GM10266 (cell line): ENCODE results near the gene SPAG16.

Experiments used
- DNase-seq: peaks from one replicate; pipeline ENCODE4 v3.0.0; 2012; ENCODE audit errors: extremely low spot score
- TF ChIP-seq, protein P1 (sequence below): IDR thresholded peaks from 2 replicates; pipeline ENCODE4 v1.5.1; 2012; ENCODE audit warnings: mild to moderate bottlenecking, low read depth; ENCODE audit not compliant: control insufficient read depth, insufficient read depth; ENCODE audit errors: missing control alignments

SPAG16 gene

GRCh38 chr2:213551526-213551925, 267.3 kb downstream of the SPAG16 start:
- DNase-seq, result no peak

DNA sequence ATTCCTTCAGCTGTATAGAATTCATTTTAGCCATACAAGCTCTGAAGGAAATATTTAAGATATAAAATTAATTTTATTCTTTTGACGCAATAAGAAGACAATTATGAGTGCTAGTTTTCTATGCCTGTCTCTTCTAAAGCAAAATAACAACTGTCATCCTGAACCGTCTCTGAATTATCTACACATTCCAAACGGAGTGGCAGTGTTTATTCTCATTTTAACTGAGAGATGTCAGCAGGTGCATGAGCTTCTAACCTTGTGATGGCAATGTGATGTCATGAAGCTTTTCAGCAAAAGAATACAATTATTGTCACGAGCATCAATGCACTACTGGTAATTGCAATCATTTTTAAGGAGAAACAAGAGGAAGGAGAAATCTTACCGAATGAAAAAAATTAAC, 274.8 kb downstream of the SPAG16 start:
- no peak for DNase-seq

More at GRCh38 chr2:213551526-213551925, 267.3 kb downstream of the SPAG16 start:
- TF ChIP-seq, protein P1, sequence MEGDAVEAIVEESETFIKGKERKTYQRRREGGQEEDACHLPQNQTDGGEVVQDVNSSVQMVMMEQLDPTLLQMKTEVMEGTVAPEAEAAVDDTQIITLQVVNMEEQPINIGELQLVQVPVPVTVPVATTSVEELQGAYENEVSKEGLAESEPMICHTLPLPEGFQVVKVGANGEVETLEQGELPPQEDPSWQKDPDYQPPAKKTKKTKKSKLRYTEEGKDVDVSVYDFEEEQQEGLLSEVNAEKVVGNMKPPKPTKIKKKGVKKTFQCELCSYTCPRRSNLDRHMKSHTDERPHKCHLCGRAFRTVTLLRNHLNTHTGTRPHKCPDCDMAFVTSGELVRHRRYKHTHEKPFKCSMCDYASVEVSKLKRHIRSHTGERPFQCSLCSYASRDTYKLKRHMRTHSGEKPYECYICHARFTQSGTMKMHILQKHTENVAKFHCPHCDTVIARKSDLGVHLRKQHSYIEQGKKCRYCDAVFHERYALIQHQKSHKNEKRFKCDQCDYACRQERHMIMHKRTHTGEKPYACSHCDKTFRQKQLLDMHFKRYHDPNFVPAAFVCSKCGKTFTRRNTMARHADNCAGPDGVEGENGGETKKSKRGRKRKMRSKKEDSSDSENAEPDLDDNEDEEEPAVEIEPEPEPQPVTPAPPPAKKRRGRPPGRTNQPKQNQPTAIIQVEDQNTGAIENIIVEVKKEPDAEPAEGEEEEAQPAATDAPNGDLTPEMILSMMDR, result no peak

GRCh38 chr2:213561759-213562158, 277.5 kb downstream of the SPAG16 start:
- DNase-seq, result no peak
- TF ChIP-seq, protein P1, result no peak

More for the DNA sequence above, 274.8 kb downstream of the SPAG16 start:
- TF ChIP-seq, protein P1, result no peak

DNA sequence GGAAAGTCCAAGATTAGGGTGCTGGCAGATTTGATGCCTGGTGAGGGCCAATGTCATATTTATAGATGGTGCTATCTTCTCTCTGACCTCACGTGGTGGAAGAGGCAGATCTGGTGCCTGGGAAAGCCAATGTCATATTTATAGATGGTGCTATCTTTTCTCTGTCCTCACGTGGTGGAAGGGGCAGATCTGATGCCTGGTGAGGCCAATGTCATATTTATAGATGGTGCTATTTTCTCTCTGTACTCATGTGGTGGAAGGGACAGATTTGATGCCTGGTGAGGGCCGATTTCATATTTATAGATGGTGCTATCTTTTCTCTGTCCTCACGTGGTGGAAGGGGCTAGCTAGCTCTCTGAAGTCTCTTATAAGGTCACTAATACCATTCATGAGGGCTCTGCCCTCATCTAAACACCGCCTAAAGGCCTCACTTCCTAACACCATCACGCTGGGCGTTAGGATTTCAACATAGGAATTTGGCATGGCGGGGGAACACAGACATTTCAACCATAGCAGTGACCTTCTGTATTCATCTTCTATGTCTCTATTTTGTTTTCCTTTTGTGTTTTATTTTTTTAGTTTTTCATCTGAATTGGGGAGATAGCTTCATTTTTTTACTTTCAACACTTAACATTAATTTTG, 278.4 kb downstream of the SPAG16 start:
- no peak for DNase-seq
- TF ChIP-seq, protein P1, result no peak

GRCh38 chr2:213566846-213567245, 282.6 kb downstream of the SPAG16 start:
- TF ChIP-seq, protein P1, result no peak
- no peak for DNase-seq

DNA sequence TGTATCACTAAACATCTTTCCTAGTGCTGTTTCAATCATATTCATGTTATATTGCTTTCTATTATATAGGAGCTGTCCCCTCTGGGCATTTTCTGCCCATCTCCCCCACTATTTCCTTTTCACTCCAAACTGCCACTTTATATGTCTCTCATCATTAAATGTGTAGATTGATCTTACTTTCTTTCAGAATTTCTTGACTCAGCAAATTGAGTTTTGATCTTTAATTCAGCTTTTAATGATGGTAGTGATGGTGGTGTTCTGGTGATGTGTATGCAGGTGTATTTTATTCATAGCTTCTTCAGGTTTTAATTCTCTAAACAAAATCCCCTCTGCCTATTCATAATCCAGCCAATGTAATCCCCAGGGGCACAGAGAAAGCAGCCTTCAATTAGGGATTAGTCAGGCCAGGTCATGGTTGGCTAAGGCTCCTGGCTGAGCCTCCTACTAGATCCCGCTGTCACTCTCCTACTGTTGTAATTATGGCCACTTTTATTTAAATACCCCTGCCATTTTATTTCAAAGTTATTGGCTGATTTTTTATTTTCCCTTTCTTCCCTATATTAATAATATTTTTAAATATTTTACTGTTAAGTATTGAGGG, 325.4 kb downstream of the SPAG16 start:
- no peak for DNase-seq
- TF ChIP-seq, protein P1, result no peak

GRCh38 chr2:213627054-213627710, 342.9 kb downstream of the SPAG16 start:
- TF ChIP-seq, protein P1, result no peak
- DNase-seq, result peak; percentile 9
